GM15510 (cell line): ENCODE data around the gene GRAMD2B.

Source experiments
- POLR2A ChIP-seq: IDR thresholded peaks from 3 replicates; pipeline ENCODE4 v1.6.1; 2011; ENCODE audit warnings: borderline replicate concordance; ENCODE audit not compliant: insufficient read length; ENCODE audit errors: extremely low read depth

Gene GRAMD2B

DNA sequence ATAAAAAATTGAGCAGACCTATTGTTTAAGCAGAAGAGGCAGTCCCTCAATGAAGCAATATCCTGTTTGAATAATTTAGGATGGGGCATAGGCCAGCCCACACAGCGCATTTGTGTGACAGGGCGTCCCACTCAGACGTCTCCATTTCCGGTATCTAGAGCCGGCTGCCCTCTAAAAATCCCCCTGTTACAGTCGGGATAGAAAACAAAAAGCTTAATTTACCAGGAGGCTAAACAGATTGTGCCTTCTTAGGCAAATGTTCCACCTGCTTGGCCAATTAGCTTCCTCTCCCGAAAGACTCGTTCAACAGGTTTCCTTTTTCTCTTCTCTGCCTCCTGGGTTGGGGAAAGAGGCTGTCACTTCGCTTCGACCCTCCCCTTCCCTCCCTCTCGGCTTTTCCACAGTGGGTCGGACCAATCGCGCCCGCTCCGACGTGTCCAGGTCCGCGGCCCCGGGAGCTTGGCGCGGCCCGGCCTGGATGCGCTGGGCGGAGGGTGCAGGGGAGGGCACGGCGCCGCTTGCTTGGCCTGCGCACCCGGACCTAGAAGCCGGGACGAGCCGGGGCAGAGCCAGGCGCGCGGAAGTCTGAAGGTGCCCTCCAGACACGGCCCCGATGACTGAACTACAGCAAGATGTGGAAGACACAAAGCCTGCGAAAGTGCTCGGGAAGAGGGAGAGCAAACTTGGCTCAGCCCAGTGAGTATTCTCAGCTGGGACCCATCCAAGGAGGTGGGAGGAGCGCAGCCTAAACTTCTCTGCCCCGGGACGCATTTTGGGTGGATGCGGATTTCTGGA, at the start of gene GRAMD2B:
GRAMD2B (plus strand) TSS at position 416 of the 795 bp plus-strand sequence; CDS start at position 614, 198 bp downstream.
- TF ChIP-seq POLR2A = peak; percentile 57

DNA sequence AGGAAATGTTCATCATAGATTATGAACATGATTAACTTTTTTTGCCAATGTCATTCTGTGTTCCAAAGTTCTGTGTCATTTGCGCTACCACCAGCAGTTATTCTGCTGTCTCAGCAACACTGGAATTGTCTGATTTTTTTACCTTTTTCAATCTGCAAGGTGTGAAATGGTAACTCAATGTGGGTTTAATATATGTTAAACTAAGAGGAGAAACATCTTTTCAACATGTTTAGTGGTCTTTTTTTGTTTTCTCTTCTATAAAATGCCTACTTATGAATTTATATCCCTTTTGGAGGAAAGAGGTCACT, 49.1 kb upstream of the GRAMD2B start:
- TF ChIP-seq POLR2A = no peak

GRCh38 chr5:126376443-126376842, 46.8 kb upstream of the GRAMD2B start:
- TF ChIP-seq POLR2A = no peak

DNA sequence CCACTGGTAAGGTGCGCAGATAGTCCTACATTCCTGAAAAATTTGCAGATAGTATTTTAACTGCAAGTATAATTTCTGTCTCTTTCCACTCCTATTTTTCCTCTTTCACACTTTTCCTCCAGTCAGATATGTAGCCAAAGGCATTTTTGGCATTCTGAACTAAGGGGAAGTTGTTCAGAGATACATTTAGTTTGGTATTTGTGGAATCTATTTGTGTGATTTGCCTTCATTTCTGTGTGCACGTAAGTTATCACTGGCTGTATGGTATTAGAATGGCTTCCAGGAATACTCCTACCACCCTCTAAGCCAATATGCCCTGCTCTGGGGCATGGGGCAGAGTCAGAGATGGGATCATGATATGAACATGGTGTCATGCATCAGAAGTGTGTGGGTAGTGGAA, 45.8 kb upstream of the GRAMD2B start:
- TF ChIP-seq POLR2A = no peak

- TF ChIP-seq POLR2A = no peak
Observed at GRCh38 chr5:126383246-126383645, 40.0 kb upstream of the GRAMD2B start.

GRCh38 chr5:126383776-126384175, 39.4 kb upstream of the GRAMD2B start:
- TF ChIP-seq POLR2A = no peak

DNA sequence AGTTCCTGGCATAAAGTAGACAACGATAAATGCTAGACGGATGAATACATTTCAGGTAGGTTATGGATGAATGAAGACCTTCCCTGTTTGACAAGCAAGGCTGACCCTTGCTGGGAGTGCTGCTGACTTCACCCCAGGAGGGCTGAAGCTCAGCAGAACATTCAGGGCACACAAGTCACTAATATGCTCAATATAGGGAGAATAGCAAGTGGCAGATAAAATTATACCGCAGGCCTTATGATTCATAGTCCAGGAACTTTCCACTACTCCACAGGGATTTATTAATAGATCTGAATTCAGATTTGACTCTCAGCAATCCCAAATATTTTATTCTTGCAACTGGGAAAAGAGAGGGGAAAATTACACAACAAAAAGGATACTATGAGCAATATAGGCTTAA, 38.2 kb upstream of the GRAMD2B start:
- no peak for TF ChIP-seq POLR2A

DNA sequence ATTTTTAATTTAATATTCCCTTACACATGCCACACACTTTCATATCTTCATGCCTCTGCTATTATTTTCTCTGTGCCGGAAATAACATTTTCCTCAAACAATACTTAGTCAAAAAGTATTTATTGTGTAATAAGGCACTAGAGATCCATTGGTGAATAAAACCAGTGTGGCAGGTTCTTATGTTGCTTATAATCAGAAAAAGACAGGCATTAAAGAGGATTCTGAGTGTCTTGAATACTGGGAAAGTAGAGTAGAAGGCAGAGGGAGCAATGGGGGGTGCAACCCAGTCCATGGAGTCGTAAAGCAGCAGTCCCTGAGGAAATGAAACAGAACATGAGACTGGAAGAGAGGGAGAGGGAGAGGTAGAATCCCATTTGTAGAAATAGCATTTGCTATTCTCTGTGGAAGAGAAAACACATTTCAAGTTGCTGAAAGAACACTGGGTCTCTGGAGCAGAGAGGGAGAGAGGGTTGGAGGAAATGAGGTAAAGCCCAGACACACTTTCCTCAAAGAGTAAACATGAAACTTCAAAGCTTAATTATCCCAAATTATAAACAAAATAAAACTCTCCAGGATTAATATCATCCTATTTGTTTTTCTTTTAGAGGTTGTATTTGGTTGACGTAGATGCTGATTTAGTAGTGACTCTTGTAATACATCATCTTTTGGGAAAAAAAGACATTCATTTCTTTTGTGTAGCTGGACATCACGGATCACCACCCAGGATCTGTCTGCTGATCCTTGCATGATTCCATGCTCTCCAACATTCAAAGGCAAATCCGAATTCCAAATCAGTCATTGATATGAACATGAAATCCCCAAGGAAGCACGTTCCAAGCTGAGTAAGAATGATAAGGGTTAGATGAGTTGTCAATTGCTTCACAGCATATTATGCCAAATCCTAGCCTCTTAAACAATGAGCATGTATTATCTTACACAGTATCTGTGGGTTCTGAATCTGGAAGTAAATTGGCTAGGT, 37.4 kb upstream of the GRAMD2B start:
- no peak for TF ChIP-seq POLR2A

DNA sequence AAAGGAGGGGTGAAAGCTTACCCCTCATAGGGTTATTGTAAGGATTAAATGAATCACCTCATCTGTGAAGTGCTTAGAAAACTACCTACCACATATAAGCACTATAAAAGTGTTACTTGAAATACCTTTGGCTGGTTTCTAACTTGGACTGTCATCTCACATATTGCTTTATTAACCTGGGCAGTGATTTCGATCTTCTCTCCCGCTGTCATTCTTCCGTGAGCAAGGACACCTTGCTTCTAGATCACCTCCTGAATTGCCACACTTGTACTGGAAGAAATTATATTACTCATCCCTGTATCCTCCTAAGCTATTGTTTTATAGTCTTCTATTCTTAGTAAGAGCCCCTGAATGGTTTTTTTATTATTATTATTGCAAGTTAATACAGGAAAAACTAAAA, 34.0 kb upstream of the GRAMD2B start:
- TF ChIP-seq POLR2A = no peak

DNA sequence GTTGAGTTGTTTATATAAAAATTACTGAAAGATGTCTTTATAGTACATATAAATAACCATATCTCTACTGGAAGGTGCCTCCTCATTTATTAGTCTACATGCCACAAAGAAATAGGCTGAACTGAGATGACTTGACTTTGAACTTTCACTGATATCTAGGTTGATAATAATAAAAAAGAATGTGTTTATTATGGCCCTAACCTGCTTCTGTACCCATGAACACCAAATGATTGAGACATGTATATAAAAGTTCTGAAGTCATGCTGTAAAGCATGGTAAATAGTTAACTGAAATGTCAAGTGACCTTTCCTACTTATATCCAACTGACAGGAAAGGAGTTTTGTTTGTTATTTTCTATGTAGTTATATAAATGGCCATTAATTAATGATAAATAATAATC, 33.2 kb upstream of the GRAMD2B start:
- TF ChIP-seq POLR2A = no peak

DNA sequence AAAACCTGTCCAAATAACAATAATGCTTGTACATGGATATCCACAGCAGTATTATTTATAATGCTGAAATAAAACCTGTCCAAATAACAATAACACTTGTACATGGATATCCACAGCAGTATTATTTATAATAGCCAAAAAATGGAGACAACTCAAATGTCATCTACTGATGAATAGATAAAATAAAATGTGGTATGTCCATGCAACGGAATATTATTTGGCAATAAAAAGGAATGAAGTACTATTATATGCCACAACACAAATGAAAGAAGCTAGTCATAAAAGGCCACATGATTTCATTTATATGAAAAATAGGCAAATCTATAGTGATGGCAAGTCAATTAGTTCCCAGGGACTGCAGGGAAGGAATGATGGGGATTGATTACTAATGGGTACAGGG, 31.8 kb upstream of the GRAMD2B start:
- no peak for TF ChIP-seq POLR2A

GRCh38 chr5:126394211-126394788, 28.9 kb upstream of the GRAMD2B start:
- no peak for TF ChIP-seq POLR2A

DNA sequence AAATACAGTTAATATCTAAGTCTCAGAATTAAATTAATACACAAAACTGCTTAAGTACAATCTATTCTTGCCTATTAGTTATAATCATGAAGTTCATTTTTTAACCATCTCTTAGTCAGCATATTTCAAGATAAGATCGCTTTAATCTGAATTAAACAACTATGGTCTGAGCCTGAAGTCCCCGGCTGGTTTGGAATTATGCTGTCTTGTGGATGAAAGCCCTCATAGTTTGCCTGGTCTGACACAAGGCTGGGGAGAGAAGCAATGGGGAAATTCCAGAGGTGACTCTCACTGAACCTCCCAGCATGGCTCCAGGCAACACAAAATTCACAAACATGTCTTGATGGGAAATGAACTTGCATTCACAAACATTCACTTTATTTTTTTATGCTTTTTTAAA, 28.0 kb upstream of the GRAMD2B start:
- no peak for TF ChIP-seq POLR2A

DNA sequence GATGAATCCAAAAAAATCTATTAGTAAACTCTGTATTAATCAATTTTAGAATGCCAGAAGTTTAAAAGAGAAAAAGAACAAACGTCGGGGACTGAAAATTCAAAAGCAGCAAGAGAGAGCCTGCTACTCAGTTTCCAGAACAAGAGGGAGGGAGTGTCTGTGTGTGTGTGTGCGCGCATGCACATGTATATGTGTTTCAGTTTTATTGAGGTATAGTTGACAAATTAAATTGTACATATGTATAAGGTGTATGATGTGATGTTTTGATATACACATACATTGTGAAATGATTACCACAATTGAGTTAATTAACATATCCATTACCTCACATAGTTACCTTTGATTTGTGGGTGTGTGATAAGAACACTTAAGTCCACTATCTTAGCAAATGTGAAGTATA, 27.6 kb upstream of the GRAMD2B start:
- TF ChIP-seq POLR2A = no peak

DNA sequence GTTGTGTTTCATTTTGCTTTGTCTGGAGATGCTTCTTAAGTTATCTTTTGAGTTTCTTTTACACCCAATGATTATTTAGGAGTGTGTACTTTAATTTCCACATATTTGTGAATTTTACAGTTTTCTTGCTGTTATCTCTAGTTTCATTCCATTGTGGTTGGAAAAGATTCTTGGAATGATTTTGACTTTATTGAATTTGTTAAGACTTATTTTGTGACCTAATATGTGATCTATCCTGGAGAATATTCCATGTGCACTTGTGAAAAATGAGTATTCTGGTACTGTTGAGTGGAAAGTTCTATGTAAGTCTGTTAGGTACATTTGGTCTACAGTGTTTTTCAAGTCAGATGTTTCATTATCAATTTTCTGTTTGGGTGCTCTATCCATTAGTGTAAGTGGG, 24.4 kb upstream of the GRAMD2B start:
- no peak for TF ChIP-seq POLR2A

DNA sequence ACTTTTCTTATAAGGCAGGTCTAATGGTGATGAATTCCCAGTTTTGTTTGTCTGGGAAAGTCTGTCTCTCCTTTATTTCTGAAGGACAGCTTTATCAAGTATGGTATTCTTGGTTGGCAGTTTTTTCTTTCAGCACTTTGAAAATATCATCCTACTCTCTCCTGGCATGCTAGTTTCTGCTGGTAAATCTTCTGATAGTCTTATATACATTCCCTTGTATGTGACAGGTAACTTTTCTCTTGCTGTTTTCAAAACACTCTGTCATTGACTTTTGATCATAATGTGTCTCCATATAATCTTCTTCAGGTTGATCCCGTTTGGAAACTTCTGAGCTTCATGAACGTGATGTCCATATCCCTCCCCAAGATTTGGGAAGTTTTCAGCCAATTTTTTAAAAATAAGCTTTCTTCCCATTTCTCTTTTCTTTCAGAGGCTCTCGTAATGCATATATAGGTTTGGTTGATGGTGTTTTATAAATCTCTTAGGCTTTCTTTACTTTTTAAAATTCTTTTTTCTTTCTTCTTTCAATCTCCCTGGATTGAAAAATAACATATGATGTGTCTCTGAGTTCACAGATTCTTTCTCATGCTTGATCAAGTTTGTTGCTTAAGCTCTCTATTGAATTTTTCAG, 22.5 kb upstream of the GRAMD2B start:
- no peak for TF ChIP-seq POLR2A
